Measurements from ENCODE around the gene SPATA17. TPM values are rescaled to one million over a fixed set of nuclear protein-coding genes. Genes with fewer than 3 reads are reported as not detected.

The SPATA17 gene
- total RNA-seq, 1 donor from 2014 or later: not detected

- intact Hi-C loops (cut with micrococcal nuclease): no loop called here
Measured at GRCh38 chr1:217910791-217911320, 279.7 kb downstream of the SPATA17 start.

- intact Hi-C loops (cut with micrococcal nuclease): no loop called here
Measured at GRCh38 chr1:217911908-217912307, 280.8 kb downstream of the SPATA17 start.

- intact Hi-C loops (cut with micrococcal nuclease): no loop called here
Measured at GRCh38 chr1:217917281-217917887, 286.2 kb downstream of the SPATA17 start.

- intact Hi-C loops (cut with micrococcal nuclease): no loop called here
Measured at GRCh38 chr1:217919683-217920388, 288.7 kb downstream of the SPATA17 start.

Other genes starting within 250 kb of the SPATA17 start
- gene GPATCH2, start 254 bp upstream of the SPATA17 start, total RNA-seq: 11.3 and 12.0 TPM in 2 replicates